RKO (cell line): ENCODE data around the gene FAM229B.
"Not testable (repeated sequence)": the region's sequence is repeated elsewhere in the genome, so short reads cannot be mapped to it uniquely, and the experiment has no call there.

Experiments
- DNase-seq: peaks from one replicate; pipeline ENCODE4 v3.0.0-alpha.2; 2016; ENCODE audit warnings: low spot score

FAM229B gene

DNA sequence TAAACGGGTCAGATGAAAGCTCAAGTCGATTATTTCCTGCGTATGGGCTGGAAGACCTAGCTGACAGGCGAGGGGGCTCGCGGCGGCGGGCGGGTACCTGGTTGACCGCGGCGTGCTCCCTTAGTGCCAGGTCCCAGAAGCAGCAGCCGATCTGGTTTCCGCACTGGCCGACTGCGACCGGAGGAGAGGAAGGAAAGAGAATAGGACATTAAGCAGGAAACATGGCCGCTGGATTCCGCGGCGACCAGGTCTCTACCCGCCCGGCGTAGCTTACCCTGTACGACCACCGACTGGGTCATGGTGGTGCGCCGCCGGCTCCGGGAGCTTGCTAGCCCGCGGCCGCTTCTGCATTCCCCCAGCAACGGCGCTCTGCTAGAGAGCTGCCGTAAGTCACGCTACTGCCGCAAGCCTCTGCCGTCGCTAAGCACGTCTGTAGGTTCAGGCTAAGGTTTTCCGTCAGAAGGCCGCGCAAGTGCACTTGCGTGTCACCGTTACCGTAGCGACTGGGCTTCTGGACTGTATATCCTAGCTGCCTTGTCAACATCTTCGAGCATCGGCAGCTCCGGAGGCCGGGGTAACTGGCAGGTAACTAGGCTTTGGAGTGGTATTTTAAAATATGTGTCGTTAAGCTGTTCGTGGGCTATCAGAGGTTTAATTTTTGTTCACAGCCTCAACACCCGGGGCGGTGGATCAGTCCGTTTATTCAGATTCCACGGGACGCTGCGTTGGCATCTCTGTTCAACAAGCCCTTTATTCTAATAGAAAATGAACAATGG, at the start of gene FAM229B, which contains the start of gene TUBE1:
Gene FAM229B (plus strand): TSS at position 456 of the 776 bp plus-strand sequence. CDS start 11,693 bp downstream, outside the sequence.
Gene TUBE1 (minus strand): TSS at position 347 of the 776 bp plus-strand sequence. CDS start 48 bp downstream, at position 299.
- peak; percentile 99 for DNase-seq

DNA sequence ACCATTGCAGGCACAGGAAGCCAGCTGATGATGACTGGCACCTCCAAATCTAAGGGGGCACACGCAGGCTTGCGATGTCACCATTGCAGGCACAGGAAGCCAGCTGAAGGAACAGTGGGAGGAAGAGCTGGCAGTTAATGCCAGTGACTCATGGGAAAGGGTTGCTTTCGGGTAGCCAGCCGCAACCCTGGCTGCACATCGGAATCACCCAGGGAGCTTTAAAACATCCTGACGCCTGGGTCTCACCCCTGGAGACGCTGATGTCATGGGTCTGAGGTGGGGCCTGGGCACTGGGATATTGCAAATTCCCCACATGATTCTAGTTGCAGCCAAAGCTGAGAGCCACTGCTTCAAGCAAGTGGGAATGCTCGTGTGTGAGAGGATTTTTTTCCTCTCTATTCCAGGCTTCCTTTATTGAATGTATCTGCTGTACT, 49.6 kb upstream of the FAM229B start:
- DNase-seq = peak; percentile 89

DNA sequence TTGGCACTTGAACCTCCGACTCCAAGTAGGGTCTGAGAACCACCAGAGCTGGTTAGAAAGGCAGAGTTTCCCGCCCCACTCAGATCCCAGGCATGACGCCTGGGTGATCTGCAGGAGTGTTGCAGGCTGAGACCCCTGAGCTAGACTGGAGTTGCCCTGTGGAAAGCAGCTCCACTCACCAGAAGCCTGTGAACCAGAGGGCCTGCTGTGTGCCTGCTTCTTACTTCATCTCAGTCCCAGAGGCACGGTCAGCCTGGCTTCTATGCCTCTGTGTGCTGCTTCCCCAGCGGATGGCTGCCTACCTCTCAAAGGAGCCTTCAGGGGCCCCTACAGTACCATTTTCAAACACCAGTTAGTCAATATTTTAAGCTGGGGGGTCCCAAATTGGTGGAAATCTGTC, 49.1 kb upstream of the FAM229B start:
- no peak for DNase-seq

GRCh38 chr6:112038756-112039430, 48.5 kb upstream of the FAM229B start:
- no peak for DNase-seq

- DNase-seq = no peak
Measured at GRCh38 chr6:112039431-112039770, 48.0 kb upstream of the FAM229B start.

GRCh38 chr6:112040956-112041355, 46.4 kb upstream of the FAM229B start:
- peak; percentile 49 for DNase-seq

DNA sequence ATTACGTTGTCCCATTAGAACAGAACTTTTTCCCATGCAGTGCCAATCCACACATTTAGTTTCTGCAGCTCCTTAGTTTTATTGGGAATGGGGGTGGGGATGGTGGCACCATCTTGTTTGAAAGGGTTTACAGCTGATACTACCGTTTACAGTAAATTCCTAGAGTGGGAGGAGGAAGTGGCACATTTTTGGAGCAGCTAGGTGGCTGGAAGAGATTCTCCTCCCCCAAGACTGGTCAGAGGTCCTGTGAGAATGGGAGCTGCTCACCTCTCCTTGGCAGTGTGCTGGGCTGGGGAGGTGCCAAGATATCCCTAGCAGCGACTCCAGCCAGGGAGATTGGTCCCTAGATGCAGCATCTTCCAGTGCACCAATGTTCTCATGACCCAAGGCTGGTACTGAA, 45.9 kb upstream of the FAM229B start:
- DNase-seq = no peak

DNA sequence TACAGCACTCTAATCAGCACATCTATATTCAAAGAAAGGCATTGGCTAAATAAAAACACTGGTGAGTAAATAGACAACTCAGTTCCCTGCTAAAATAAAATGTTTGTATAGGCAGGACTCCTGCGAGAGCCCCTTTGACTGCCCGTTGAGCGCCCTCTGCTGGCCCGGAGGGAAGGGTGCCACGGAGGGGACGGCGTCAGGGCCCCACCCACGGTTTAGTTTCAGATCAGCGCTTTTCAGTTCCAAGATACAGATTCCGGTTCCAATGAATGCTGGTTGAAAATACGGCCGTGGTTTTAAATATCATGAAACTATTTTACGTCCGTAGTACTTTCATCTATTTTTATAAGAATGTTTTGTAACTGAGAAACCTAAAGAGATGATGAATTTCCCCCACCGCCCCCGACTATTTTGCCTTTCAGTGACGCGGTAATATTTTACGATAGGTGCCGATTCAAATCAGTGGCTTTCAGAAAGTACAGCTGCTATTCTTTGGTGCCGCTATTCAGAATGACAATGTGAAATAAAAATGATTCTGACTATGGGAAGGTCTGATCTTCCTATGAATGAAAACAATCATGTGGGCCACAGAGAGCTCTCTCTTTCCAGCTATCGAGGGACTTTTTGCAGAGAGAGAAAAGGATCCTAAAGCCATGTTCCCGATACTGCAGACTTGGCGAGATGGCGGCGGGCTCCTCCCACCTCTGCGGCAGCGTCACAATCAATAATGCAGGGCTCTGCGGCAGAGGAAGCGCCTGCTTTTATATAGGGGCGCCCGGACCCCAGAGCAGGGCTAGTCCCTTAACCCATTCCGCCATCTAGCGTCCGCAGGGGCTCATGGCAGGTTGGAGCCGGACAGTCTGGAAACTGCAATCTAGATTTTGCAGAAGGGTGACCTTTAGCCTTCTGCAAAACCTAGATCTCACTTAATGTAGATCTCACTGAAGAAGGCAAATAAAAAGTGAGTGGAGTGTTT, 44.1 kb upstream of the FAM229B start:
- peak; percentile 91 for DNase-seq

GRCh38 chr6:112044196-112044595, 43.2 kb upstream of the FAM229B start:
- DNase-seq = no peak

- DNase-seq = no peak
Measured at GRCh38 chr6:112044856-112045255, 42.5 kb upstream of the FAM229B start.

DNA sequence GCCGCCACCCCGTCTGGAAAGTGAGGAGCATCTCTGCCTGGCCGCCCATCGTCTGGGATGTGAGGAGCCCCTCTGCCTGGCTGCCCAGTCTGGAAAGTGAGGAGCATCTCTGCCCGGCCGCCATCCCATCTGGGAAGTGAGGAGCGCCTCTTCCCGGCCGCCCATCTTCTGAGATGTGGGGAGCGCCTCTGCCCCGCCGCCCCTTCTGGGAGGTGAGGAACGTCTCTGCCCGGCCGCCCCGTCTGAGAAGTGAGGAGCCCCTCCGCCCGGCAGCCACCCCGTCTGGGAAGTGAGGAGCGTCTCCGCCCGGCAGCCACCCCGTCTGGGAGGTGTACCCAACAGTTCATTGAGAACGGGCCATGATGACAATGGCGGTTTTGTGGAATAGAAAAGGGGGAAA, 39.9 kb upstream of the FAM229B start:
- DNase-seq = not testable (repeated sequence)

DNA sequence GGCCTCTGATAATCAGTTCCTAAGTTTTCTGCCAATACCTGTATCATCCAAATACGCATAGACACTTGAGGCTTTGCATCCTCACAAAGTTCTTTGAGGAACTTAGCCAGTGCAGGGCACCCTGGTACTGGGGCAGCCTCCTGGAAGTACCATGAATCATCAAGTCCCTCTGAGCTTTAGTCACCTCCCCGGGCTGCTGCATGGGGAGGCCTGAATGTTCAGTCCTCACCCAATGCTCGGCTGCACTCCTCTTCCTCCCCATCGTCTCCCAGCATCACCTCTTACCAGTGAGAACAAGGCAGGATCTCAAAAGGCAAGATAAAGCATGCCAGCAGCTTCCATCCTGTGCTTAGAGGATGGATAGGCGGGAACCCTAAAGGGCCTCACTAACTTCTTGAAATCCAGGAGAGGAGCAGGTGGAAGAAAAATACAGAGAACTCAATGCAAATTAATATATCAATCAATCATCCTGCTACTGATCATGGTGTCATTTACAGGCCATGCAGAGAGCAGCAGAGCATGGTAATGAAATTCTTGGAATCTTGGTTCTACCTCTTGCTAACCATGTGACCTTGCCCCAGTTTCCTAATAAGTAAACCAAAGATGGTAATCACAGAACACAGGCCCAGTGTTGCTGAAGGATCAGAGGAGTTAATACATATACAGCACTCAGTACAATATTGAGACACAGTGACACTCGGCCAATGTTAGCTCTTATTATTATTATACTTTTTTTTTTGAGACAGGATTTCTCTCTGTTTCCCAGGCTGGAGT, 38.2 kb upstream of the FAM229B start:
- DNase-seq = peak; percentile 35

DNA sequence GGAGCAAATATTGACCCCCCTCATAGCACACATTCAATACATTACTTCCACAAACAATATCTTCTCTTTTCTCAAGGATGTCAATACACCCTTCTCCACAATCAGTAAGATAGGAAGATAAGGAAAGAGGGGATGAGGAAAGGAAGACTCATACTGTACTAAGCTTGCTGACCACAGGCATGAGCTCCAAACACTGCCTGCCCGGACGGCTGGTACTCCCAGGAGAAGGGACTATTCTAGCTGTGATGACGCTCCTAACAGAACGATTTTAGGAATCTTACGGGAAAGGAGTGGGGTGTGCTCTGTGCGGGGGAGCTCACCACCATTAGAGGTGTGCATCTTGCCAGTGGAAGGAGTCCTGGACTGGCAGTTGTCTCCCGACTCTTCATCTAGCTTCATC, 37.4 kb upstream of the FAM229B start:
- no peak for DNase-seq

- DNase-seq = no peak
Measured at GRCh38 chr6:112050429-112050828, 37.0 kb upstream of the FAM229B start.

DNA sequence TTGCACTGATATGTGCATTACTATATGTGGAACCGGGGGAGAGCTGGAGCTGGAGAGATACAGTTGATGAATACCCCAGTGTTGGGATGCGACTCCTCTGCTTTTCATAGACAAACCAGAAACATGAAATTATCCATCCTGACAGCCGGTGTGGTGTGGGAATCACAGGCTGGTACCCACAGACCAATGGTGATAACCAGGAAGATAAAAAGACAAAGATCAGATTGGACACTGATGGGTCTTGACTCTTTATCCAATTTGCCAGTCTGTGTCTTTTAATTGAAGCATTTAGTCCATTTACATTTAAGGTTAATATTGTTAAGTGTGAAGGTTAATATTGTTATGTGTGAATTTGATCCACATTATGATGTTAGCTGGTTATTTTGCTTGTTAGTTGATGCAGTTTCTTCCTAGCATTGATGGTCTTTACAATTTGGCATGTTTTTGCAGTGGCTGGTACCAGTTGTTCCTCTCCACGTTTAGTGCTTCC, 36.1 kb upstream of the FAM229B start:
- not testable (repeated sequence) for DNase-seq

GRCh38 chr6:112054001-112054400, 33.4 kb upstream of the FAM229B start, which contains the start of gene CCN6:
Gene CCN6, plus strand, starts transcription at chr6:112054104. Its CDS starts 254 bp downstream, at chr6:112054358.
- no peak for DNase-seq

- no peak for DNase-seq
Measured at GRCh38 chr6:112054555-112055190, 32.7 kb upstream of the FAM229B start.

DNA sequence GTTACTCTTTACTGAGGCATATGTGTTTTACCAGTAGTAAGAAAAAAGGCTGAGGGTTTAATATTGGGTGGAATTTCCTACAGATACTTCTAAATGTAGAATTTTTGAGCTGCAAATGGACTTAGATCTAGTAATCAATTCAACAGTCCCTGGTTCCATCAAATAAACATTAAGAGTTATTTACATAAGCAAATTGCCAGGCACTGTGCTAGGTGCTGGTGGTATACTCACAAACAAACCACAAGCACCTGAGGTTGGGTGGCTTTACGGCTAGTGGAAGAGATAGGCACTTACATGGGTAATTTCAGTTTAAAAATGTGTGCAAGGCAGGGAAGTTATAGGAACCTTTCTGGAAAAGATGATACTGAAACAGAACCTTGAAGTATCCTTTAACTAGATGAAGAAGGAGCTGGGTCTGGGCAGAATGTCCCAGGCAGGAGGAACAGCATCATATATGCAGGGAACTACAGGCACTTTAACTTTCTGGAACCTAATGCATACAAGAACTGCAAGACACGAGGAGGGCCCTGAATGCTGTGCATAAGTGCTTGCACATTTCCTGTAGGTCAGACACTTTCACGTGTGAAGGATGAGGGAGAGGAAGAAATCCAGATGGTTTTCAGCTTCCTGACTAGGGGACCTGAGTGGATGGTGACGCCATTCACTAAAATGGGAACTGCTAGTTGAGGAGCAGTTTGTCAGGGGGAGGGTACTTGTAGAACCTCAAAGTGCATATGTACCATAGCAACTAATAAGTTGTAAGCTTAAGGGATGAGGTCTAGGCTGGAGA, 29.0 kb upstream of the FAM229B start:
- DNase-seq = no peak

- no peak for DNase-seq
Measured at GRCh38 chr6:112061605-112062004, 25.8 kb upstream of the FAM229B start.

GRCh38 chr6:112062966-112063365, 24.4 kb upstream of the FAM229B start:
- DNase-seq = no peak
